NCI-H146 treated with DMSO at 0.1 percent for 48 hours (cell line): ENCODE measurements around the gene NHLRC3.
"Not testable (repeated sequence)": the region's sequence is repeated elsewhere in the genome, so short reads cannot be mapped to it uniquely, and the experiment has no call there.

ENCODE experiments used
- DNase-seq: peaks from one replicate; lab custom pipeline; 2025; ENCODE audit not compliant: unreplicated experiment; lab: John Stamatoyannopoulos, UW

The NHLRC3 gene

DNA sequence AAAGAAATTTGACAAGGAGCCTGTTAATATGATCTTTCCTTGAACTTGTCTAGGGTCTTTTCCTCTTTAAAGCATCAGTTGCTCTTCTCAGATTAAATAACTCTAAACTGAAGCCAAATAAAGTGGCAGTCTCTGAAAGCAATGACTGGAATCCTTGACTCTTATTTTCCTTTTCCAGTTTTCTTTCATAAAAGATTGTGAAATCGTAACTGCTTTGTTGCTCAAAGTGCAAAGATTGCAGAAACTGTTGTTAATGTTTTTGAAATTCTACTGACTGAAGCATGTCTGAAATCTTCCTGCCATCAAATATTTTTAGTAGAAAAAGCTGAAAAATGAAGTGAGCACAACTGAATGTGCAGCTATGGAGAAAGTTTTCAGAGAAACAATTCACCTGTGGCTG lies 1.9 kb downstream of the NHLRC3 start:
- no peak for DNase-seq

DNA sequence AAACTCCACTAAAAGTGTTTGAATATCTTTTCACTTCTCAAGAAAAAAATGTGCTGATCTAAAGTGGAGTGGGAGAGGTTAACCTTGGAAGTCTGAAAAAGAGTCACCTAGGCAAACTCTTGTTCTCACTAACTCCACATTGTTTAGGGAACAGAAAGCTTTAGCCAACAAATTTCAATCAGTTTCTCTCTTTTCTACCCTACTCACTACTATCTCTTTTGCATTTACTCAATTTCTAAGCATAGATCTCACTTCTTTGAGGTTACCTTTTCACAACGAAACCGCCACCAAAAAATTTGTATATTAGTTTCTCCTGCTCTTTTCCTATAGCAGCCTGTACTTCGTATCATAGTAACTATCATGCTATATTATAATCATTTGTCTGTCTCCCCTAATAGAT lies 6.3 kb downstream of the NHLRC3 start:
- no peak for DNase-seq

- no peak for DNase-seq
These were observed 9.3 kb downstream of the NHLRC3 start for GRCh38 chr13:39047560-39047959.

GRCh38 chr13:39048806-39049205 lies 10.6 kb downstream of the NHLRC3 start:
- DNase-seq: no peak

GRCh38 chr13:39049274-39049673 lies 11.0 kb downstream of the NHLRC3 start:
- DNase-seq: no peak

- DNase-seq: peak; percentile 58
These were observed 12.9 kb downstream of the NHLRC3 start for GRCh38 chr13:39051157-39051556.

DNA sequence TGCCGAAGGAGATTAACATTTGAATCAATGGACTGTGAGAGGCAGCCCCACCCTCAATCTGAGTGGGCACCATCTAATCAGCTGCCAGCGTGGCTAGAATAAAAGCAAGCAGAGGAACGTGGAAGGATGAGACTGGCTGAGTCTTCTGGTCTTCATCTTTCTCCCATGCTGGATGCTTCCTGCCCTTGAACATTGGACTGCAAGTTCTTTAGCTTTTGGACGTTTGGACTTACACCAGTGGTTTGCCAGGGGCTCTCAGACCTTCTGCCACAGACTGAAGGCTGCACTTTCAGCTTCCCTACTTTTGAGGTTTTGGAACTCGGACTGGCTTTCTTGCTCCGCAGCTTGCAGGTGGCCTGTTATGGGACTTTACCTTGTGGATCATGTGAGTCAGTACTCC lies 14.7 kb downstream of the NHLRC3 start:
- peak; percentile 56 for DNase-seq

GRCh38 chr13:39054112-39054511 lies 15.9 kb downstream of the NHLRC3 start:
- DNase-seq: no peak

GRCh38 chr13:39056018-39056417 lies 17.8 kb downstream of the NHLRC3 start:
- no peak for DNase-seq

DNA sequence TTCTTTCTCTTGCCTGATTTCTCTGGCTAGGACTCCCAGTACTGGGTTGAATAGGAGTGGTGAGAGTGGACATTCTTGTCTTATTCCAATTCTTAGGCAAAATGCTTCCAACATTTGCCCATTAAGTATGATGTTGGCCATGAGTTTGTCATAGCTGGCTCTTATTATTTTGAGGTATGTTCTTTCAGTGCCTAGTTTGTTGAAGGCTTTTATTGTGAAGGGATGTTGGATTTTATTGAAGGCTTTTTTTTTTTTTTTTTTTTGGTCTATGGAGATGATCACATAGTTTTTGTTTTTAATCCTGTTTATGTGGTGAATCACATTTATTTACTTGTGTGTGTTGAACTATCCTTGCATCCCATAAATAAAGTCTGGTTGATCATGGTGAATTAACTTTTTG lies 19.8 kb downstream of the NHLRC3 start:
- no peak for DNase-seq

- DNase-seq: no peak
These were observed 23.7 kb downstream of the NHLRC3 start for GRCh38 chr13:39062004-39062403.

- no peak for DNase-seq
These were observed 34.6 kb downstream of the NHLRC3 start for GRCh38 chr13:39072842-39073241.

DNA sequence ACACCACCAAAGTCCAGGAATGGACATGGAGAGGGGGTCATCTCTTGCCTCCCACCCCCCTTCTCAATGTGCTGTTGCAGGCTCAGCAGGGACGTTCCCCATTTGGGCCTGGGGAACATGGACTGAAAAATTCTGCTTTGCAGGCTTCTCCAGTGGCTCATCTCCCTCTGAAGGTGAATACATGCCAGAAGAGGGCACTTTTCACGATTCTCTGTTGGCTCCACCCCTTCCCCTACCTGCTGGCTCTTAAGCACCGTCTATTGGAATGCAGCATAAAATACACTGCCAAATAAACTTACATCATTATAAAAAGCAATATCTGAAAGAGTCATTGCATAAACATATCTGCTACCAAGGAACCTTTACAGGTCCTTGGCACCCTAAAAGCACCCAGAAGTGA lies 35.7 kb downstream of the NHLRC3 start:
- no peak for DNase-seq

- DNase-seq: not testable (repeated sequence)
These were observed 48.1 kb downstream of the NHLRC3 start for GRCh38 chr13:39086251-39086945.

DNA sequence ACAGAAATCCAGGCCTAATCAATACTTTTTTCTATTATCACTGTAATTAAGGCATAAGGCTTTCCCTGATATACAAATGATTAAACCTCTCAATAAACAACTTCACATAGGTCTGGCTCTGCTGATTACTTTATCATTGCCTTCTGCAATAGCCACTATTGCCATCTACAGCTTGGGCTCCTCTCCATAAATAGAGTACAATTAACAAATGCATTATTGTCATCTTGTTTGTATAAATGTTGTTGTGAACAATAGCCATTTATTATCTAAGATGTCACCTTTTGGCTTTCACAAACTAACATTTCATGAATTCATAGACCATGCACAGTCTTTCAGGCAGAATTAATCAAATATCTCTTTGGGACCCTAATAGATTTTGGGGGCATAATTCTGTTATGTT lies 53.3 kb downstream of the NHLRC3 start:
- DNase-seq: no peak

- DNase-seq: no peak
These were observed 57.2 kb downstream of the NHLRC3 start for GRCh38 chr13:39095500-39095899.

DNA sequence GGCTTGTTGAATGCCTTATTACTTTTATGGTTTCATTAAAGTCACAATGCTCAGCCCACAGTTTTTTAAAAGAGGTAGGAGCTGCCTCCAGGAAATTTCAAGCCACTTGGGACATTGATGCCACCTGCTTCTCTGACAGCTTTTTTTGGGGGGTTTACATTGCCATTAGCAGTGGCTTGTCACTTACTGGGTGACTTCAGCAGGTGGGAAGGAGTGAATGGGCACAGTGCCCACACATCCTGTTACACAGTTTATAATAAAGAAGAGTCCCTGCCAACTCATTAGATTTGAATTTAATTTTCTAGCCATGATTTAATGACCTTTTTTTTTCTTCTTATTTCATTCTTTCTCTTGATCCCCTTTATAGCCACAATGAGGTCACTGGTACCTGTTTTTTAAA lies 61.0 kb downstream of the NHLRC3 start:
- DNase-seq: no peak
